ENCODE measurements around the gene ENO3.

DNA sequence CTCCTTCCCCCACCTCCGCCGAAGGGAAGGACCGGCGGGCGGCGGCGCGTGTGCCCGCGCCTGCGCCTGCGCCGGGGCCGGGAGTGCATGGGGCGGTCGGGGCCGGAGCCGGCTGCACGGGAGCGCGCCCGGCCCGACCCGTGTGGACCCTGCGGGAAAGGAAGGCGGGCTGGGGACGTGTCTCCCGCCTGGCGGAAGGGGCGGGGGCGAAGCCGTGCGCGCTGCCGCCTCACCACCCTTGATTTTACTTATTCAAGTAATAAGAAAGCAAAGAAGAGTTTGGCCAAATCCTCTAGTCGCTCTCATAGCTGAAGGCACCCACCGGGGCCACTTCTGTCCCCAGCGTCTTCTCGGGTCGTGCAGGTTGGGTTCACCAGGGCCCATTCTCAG is 2.0 kb upstream of the ENO3 start:
- TF ChIP-seq POLR2A (IDR thresholded peaks at IDR 0.05; ENCODE audit: low read length) (peak; percentile 47), GATA1 (IDR thresholded peaks at IDR 0.05; ENCODE audit: low read depth, low read length) (no peak)
